Measurements from ENCODE around the gene PPP2R2B.
"Not testable (repeated sequence)": the region's sequence is repeated elsewhere in the genome, so short reads cannot be mapped to it uniquely, and the experiment has no call there.

PPP2R2B gene

GRCh38 chr5:146744068-146744745 is 134.3 kb downstream of the PPP2R2B start:
- no peak for DNase-seq (ENCODE audit: low read depth)

DNA sequence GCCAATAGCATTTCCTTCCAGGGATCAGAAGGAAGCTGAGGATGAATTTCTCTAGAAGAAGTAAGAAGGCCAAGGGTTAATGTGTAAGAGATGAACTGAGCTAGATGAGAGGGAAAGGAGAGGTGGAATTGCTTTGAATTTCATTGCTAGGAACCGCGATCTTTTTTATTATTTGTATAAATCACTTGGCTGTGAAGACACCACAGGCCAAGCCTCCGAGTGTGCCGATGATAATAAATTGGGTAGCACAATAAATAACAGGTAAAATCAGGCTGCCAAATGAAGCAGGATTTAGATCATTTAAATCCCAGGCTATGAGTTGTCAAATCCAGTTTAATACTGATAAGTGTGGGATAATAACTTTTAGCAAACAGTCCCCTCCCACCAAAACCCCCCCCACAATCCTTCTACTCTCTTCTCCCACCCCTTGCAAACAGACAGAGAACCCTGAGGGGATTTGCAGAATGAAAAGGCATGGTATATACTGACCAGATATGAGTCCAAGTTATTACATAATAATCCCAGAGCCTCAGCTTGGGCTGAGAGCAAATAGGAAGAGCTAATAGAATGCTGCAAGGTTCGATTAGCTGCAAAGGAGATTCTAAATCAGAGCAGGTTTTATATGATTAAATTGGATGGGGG is 143.5 kb downstream of the PPP2R2B start:
- DNase-seq (ENCODE audit: low read depth) = no peak

- DNase-seq (ENCODE audit: low read depth) = no peak
These were observed 145.6 kb downstream of the PPP2R2B start for GRCh38 chr5:146732962-146733361.

DNA sequence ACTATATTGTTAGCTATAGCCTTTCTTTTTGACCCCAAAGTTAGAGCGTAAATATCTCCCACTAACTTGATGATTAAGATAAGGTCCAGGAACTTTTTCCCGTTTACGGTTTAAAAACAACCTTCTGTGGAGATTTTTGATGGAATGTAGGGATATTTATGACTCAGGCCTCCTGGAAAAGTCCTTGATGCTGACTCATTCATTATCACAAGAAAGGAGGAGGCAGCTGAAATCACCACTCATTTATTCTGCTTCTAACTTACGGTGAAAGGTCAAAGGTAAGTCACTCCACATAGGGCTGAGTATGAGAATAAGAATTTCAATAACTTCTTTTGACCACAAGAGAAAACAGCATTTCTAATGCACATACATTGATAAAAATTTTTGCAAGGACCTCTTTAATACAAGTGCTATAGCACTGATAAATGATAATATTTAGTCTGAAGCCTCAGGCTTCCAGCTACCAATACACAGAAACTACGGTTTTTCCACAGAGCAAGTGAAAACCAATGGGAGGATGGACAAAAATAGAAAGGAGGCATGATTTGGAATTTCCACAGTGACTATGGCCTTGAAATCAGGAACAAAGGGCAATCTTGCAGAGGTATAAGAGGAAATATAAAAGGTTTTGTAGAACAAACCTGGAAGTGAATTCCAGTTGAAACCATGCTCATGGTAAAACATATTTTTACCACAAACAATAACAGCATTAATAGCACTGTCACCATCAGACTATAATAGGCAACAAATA is 146.5 kb downstream of the PPP2R2B start:
- no peak for DNase-seq (ENCODE audit: low read depth)

DNA sequence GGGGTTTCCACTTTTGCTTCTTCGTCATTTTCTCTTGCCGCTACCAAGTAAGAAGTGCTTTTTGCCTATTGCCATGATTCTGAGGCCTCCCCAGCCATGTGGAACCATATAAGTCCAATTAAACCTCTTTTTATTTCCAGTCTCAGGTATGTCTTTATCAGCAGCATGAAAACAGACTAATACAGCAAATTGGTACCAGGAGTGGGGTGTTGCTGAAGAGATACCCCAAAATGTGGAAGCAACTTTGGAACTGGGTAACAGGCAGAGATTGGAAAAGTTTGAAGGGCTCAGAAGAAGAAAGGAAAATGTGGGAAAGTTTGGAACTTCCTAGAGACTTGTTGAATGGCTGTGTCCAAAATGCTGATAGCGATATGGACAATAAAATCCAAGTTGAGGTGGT is 149.8 kb downstream of the PPP2R2B start:
- not testable (repeated sequence) for DNase-seq (ENCODE audit: low read depth)

DNA sequence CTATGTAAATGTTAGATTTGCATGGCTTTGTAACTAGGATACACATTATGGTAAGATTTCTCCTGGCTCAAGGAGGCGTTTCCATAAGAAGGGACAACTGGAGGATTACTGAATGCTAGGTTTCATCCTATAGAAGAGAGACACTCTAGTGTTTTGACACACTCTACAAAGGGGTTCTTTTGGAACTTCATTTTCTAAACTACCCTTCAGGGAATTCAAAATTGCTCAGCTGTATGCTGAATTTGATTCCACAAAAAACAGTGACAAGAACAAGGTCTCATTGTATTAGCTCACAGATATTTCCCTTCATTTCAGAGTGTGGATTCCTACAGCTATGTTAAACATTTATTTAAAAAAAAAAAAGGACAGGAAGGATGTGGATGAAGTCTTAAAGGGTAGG is 151.7 kb downstream of the PPP2R2B start:
- no peak for DNase-seq (ENCODE audit: low read depth)

GRCh38 chr5:146726020-146726419 is 152.5 kb downstream of the PPP2R2B start:
- no peak for DNase-seq (ENCODE audit: low read depth)

DNA sequence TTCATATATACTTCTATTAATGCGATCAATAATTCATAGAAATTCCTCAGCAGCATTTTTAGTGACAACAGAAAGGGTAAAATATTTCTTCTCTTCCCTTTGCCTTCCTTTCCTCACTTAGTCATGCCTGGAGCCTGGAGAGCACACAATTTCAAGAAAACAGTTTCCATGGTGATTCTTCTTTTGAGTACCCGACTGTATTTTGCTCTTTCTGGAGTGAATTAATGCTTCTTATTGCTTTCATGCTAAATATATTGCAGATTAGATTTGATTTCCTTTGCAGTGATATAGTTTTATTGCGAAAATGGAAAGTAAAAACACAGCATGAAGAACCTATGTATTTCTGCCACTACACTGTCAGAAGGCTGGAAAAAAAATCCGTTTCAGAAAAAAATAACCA is 153.5 kb downstream of the PPP2R2B start:
- DNase-seq (ENCODE audit: low read depth) = no peak

DNA sequence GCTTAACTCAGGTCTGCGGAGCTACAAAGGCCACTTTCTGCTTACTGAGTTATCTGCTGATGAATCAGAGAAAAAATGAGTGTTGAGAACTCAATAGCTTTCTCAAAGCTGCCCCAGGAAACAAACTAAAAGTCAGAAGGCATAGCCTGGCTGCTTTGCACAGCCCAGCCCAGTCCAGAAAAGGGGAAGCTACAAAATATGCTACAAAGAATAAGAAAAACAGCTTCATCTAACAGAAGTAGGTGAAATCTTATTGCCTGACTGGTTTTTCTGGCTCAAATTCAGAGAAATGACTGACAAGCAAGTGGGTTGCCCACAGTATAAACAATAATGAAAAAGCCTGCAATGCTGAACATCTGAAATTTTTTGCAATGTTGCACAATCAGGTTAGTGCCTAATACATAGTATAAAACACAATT is 156.2 kb downstream of the PPP2R2B start:
- no peak for DNase-seq (ENCODE audit: low read depth)

DNA sequence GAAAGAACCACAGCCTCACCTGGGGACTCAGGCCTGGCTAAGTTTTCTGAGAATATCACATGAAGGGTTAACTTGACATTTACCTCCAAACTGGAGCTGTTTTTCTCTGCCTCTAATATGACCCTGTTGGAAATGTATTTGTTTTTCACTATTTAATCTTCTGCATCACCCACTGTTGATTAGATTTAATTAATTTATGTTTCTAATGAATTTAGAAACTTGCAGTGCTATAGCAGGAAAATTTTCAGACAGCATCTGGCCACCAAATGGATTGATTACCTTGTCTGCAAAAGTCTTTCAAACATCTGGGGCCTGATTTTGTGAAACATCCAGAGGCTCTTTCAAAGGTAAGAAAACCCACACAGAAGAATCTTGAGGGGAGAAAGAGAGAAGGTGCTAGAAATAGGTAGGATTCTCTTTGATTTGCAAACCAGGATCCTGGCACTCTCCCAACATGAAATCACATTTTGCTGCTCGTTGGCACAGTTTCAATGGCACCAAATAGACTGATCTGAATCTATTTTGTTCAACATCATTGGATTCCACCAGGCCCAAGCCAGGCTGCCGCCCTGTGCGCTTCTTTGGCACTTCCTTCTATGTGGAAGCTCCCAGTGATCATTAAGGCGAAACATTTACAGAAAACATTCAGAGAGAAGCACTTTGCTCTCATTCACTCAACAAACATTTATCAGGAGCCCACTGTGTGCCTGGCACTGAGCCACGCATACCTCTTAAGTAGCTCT is 157.3 kb downstream of the PPP2R2B start:
- DNase-seq (ENCODE audit: low read depth) = no peak

GRCh38 chr5:146720107-146720506 is 158.4 kb downstream of the PPP2R2B start:
- DNase-seq (ENCODE audit: low read depth) = no peak

GRCh38 chr5:146719179-146719578 is 159.4 kb downstream of the PPP2R2B start:
- no peak for DNase-seq (ENCODE audit: low read depth)

DNA sequence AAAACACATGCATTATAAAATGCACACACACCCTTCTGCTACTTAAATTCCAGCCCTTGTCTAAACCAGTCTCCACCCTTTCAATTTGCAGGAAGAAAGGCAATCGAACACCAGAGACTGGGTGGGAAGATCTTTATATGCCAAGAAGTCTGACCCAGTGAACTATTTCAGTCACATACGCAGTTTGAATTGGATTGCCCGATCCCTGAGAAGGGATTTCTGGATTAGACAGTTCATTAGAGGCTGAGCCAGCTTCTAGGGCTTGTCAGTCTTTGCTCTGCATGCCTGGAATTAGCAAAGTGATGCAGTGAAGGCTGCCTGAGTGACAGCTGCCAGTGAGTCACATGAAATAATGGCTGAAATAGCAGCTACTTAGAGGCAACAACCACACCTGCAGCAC is 159.9 kb downstream of the PPP2R2B start:
- DNase-seq (ENCODE audit: low read depth) = no peak

- no peak for DNase-seq (ENCODE audit: low read depth)
These were observed 160.6 kb downstream of the PPP2R2B start for GRCh38 chr5:146717951-146718350.

DNA sequence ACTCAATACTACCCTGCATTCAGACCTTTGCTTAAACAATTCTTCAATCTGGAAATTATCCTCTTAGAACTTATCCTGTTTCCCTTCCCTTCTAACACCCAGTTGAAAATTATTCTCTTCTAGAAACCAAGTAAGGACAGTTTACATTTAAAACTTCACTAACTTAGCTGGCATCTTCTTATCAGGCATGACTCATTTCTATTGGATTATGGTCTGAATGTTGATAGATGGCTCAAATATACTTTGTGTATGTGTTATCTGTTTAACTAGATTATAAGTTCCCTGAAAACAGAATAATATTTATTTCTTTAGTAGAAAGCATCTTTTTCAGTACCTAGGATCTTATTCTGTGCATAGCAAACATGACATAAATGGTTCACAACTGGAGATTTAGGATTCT is 161.9 kb downstream of the PPP2R2B start:
- no peak for DNase-seq (ENCODE audit: low read depth)

- DNase-seq (ENCODE audit: low read depth) = no peak
These were observed 168.2 kb downstream of the PPP2R2B start for GRCh38 chr5:146710348-146710747.

DNA sequence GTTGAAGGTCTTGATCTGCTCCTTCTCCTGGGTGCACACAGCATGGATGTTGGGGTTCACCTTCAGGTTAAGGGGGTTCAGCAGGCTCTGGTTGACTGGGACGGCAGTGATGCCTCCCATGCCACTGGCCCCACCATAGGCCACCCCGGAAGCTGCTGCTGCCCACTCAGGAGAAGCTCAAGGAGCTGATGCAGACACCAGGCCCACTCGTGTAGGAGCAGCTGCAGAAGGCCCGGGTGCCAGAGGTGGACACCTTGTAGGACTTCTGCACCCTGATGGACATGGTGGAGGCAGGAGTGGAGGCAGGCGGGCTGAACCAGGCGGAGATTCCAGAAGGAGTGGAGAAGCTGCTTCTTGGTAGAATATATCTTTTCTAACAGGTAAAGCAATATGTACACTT is 171.2 kb downstream of the PPP2R2B start:
- no peak for DNase-seq (ENCODE audit: low read depth)

DNA sequence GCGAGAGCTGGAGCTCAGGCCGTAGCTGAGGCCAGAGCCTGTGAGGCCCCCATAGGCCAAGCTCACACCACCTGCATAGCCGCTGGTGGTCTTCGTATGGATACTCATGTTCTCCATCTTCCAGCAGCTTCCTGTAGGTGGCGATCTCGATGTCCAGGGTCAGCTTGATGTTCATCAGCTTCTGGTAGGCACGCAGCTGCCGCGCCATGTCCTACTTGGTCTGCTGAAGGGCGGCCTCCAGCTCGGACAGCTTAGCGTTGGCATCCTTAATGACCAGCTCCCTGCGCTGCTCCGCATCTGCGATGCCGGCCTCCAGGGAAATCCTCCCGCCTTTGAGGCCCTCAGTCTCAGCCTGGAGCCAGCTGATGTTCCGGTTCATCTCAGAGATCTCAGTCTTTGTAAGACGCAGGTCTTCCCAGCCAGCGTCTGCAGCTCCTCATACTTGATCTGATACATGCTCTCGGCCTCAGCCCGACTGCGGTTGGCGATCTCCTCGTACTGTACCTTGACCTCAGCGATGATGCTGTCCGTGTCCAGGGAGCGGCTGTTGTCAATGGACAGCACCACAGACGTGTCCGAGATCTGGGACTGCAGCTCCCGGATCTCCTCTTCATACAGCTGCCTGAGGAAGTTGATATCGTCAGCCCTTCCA is 172.1 kb downstream of the PPP2R2B start:
- DNase-seq (ENCODE audit: low read depth) = no peak

DNA sequence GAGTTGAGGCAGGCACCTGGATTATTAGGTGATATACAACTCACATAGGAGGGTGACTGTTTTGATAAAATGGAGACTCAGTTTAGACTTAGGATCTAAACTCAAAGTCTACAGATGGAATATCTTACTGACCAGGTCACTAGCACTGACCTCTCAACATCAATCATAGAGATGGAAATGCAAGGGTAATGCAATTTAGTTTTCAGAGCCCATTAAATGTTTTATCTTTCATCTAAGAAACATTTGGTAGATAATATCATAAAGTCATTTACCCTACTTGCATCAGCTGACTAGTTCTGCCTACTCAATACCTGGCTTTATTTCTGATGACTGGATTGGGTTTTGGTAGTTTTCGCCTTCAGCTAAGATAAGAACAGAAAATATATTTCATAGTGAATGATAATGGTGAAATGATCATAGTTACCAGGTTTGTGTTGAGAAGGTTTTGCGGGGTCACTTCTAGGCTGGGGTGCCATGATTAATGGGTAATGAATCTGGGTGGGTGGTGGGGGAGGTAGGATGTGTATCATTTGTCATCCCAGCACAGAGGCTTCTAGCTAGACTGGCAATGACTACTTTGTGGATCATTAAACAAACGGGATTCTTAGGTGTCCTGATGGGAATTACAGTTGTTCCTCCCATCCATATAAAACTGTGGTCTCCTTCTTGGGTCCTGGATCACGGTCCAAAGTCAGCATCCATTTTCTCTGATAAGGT is 173.4 kb downstream of the PPP2R2B start:
- no peak for DNase-seq (ENCODE audit: low read depth)

DNA sequence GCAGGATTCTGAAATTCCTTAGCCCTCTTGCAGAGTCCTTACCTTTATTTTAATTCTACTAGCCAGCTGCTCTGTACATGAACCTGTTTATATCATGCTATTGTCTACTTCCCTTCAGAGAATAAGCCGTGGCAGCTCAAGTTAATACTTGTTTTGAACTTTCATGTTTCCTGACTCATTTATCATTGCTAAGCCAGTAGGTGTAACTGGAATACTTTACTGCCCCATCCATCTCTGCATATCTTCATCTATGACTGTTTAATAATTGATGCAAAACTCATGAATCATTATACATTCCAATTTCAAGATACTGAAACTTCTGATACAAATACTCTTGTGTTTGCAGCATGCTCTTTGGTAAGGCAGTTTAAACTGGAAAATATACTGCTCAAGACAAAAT is 174.7 kb downstream of the PPP2R2B start:
- no peak for DNase-seq (ENCODE audit: low read depth)

DNA sequence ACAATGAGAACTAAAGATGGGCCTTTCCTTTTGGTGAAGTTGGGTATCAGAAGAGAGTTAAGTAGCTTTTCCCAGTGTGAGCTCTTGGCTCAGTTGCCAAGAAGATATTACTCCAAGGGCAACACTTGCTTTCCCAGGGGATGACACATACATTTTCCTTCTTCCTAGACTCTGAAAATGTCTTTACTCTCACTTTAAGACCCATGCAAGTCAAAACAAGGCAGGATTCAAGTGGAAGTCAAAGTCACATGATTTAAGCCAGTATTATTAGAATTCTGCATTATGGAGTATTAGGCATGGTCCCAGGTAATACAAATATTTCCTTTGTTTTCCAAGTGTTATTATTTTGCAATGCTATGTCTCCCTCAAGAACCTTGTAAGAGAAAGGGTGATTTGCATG is 175.1 kb downstream of the PPP2R2B start:
- no peak for DNase-seq (ENCODE audit: low read depth)

All from activated gamma-delta T cell treated with anti-CD3 and anti-CD28 coated beads, Interleukin-2, amount 50 U/mL, for 16 hours (primary cell).